Activated B cell treated with CpG ODN at 0.5 μM for 24 hours (primary cell): ENCODE data around the gene ZBTB40. TPM values are rescaled to one million over a fixed set of nuclear protein-coding genes. Genes with fewer than 3 reads are reported as not detected.
A peak's percentile ranks its signal among the peaks of the same experiment; 100 is the strongest.

Source experiments
- ATAC-seq: fragments of 200-7000 bp; cut with Tn5 transposase; one replicate; pipeline ENCODE4 v1.10.0; 2021; ENCODE audit warnings: low read depth, mild to moderate bottlenecking, moderate library complexity
- CTCF ChIA-PET: fragments of 350-600 bp; sonication (Branson Sonifier 250); formaldehyde crosslinking; loops from one replicate; lab custom pipeline; 2021; ENCODE audit warnings: antibody characterized with exemption; lab: Charles Lee
- POLR2A ChIA-PET: fragments of 350-600 bp; sonication (Branson Sonifier 250); formaldehyde crosslinking; loops from one replicate; lab custom pipeline; 2021; ENCODE audit warnings: antibody characterized with exemption; lab: Charles Lee
- DNase-seq: peaks from one replicate; pipeline ENCODE4 v3.0.0; 2022
- H3K27ac Mint-ChIP-seq: one replicate; pipeline ENCODE4 v1.8.0; 2020; ENCODE audit warnings: mixed read lengths
- H3K27me3 Mint-ChIP-seq: one replicate; pipeline ENCODE4 v1.8.0; 2021; ENCODE audit warnings: mixed read lengths
- H3K36me3 Mint-ChIP-seq: one replicate; pipeline ENCODE4 v1.8.0; 2021; ENCODE audit warnings: low read depth, mixed read lengths
- H3K4me1 Mint-ChIP-seq: one replicate; pipeline ENCODE4 v1.8.0; 2021; ENCODE audit warnings: mixed read lengths
- H3K4me3 Mint-ChIP-seq: one replicate; pipeline ENCODE4 v1.8.0; 2020; ENCODE audit warnings: mild to moderate bottlenecking, mixed read lengths
- H3K9me3 Mint-ChIP-seq: one replicate; pipeline ENCODE4 v1.8.0; 2020; ENCODE audit warnings: mixed read lengths
- intact Hi-C: fragments of 100-400 bp; cut with micrococcal nuclease; formaldehyde crosslinking; loops from one replicate; pipeline ENCODE4 v1.15.1; 2024
- total RNA-seq: library from RNA; stranded (reverse); gene quantifications from 2 replicates; pipeline ENCODE4 v1.2.3, GENCODE V29; 2022
- TF ChIP-seq, protein P1 (sequence below): fragments of 200-600 bp; IDR thresholded peaks from one replicate; pipeline ENCODE4 v1.8.0; 2022; ENCODE audit warnings: antibody characterized with exemption, mild to moderate bottlenecking

The ZBTB40 gene
- total RNA-seq, 1 donor from 2014 or later = 36.2 TPM

DNA sequence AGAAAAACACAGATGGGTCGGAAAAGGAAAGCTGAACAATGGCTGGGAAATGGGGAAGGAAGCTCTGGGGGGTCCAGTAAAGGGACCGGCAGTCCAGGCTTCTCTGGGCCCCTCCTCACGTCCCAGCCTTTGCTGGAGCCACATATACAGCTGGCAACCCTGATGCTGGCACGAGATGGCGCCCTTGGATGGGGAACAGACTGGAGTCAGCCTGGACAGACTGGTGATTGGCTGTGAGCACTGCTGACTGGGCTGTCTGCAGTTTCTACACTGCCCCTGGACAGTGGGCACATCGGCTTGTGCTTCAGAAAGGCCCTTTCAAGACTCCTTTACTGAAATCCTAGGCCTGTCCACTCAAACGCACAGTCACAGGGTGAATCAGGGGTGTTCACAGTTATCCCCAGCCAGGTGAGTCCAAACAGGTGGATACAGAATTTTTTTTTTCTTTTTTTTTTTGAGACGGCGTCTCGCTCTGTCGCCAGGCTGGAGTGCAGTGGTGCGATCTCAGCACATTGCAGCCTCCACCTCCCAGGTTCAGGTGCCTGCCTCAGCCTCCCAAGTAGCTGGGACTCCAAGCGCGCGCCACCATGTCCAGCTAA lies 31.1 kb upstream of the ZBTB40 start:
- ATAC-seq = peak; percentile 57
- intact Hi-C loops = no loop called here
- no peaks in the 10 kb centered on the region for H3K36me3 Mint-ChIP-seq

DNA sequence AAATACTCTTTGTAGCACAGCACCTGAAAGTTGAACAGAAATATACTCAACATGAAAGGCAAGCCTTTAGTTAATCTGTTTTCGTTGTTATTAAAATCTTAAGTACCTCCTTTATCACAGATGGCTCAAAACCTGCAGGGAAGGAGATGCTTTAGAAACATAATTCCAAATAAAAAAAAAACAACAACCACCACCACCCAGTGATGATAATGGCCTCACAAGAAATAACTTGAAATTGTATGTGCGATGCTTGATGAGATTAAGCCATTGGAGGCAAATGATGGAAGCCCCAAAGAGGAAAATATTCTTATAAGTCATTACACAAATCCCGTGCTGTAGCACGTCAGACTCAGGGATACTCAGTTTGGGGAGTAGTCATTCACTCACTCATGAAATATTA lies 24.9 kb upstream of the ZBTB40 start:
- H3K27ac Mint-ChIP-seq = no peak overlapping the region
- POLR2A ChIA-PET = no interaction called here

More for the DNA sequence above, 31.1 kb upstream of the ZBTB40 start:
- Mint-ChIP-seq H3K4me3 (no peak overlapping the region), H3K27ac (no peak overlapping the region), H3K27me3 (peaks cover 41% of the 10 kb centered on the region), H3K9me3 (no peaks in the 10 kb centered on the region), H3K4me1 (peaks cover 5% of the 10 kb centered on the region)
- CTCF ChIA-PET = interaction anchor here (0.6 to 1.4 kb wide), 3 partner anchors 12 to 222 kb away, joined by 3 to 4 read pairs (median 3); no protein-coding TSS in a partner anchor
- POLR2A ChIA-PET = no interaction called here
- peak; percentile 27 for DNase-seq
- TF ChIP-seq, protein P1, sequence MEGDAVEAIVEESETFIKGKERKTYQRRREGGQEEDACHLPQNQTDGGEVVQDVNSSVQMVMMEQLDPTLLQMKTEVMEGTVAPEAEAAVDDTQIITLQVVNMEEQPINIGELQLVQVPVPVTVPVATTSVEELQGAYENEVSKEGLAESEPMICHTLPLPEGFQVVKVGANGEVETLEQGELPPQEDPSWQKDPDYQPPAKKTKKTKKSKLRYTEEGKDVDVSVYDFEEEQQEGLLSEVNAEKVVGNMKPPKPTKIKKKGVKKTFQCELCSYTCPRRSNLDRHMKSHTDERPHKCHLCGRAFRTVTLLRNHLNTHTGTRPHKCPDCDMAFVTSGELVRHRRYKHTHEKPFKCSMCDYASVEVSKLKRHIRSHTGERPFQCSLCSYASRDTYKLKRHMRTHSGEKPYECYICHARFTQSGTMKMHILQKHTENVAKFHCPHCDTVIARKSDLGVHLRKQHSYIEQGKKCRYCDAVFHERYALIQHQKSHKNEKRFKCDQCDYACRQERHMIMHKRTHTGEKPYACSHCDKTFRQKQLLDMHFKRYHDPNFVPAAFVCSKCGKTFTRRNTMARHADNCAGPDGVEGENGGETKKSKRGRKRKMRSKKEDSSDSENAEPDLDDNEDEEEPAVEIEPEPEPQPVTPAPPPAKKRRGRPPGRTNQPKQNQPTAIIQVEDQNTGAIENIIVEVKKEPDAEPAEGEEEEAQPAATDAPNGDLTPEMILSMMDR = no peak

DNA sequence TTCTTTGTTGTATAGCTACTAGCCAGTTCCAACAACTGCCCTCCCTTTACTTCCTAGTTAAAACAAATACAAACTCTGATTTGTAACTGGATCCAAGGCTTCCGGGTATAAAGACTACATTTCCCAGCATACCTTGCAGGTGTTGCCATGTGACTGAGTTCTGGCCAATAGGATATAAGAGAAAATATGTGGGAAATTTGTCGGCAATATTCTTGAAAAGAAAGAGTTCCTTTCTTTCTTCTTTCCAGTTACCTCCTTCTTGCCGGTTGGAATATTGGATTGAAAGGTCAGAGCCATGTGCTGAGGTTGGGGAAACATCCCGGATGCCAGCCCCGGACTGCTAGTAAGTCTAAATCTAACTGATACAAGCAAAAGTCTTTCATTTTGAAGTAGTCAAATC lies 23.0 kb upstream of the ZBTB40 start:
- intact Hi-C loops = loop anchor here (1.0 kb wide), 1 partner anchor 23 kb away; the partner anchor contains the start of gene ZBTB40
- ATAC-seq (peak; percentile 70), DNase-seq (no peak)
- Mint-ChIP-seq H3K4me1 (peaks cover 6% of the 10 kb centered on the region), H3K36me3 (no peaks in the 10 kb centered on the region), H3K27ac (peak overlapping the region; percentile 52), H3K27me3 (no peaks in the 10 kb centered on the region), H3K9me3 (peaks cover 2% of the 10 kb centered on the region), H3K4me3 (peak overlapping the region; percentile 88)
- TF ChIP-seq, protein P1 = no peak
- CTCF ChIA-PET = no interaction called here
- POLR2A ChIA-PET = no interaction called here

More for the DNA sequence above, 24.9 kb upstream of the ZBTB40 start:
- peaks cover 4% of the 10 kb centered on the region for H3K27me3 Mint-ChIP-seq
- H3K4me1 Mint-ChIP-seq = peaks cover under 1% of the 10 kb centered on the region
- peaks cover 2% of the 10 kb centered on the region for H3K9me3 Mint-ChIP-seq
- H3K36me3 Mint-ChIP-seq = no peaks in the 10 kb centered on the region
- TF ChIP-seq, protein P1 = no peak
- no peak for ATAC-seq
- DNase-seq = no peak
- no peak overlapping the region for H3K4me3 Mint-ChIP-seq
- intact Hi-C loops = no loop called here
- CTCF ChIA-PET = no interaction called here

DNA sequence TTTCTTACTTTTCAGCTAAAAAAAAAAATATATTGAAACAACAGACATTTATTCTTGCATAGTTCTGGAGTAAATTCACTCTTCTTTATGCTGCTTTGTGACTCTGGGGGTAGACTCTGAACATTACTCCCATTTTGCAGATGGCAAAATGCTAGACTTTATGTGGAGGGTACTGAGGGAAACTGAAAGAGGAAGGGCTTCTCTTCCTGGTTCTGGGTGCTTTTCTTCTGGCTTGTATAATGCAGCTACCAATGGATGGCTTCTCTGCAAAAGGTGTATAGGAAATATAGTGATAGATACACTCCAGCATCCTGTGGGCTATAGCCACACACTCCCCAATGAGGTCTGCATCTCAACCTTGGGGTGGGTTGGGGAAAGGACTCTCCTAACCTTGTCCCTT lies 19.7 kb upstream of the ZBTB40 start:
- POLR2A ChIA-PET = interaction anchor here (0.5 kb wide), 1 partner anchor 742 kb away, joined by 4 read pairs; no protein-coding TSS in a partner anchor
- Mint-ChIP-seq H3K4me1 (peaks cover 6% of the 10 kb centered on the region), H3K36me3 (no peaks in the 10 kb centered on the region), H3K27me3 (peaks cover 3% of the 10 kb centered on the region), H3K4me3 (no peak overlapping the region), H3K27ac (no peak overlapping the region), H3K9me3 (peaks cover 2% of the 10 kb centered on the region)
- no peak for DNase-seq
- ATAC-seq = no peak
- TF ChIP-seq, protein P1 = no peak
- CTCF ChIA-PET = interaction anchor here (1.0 kb wide), 1 partner anchor 210 kb away, joined by 3 read pairs; no protein-coding TSS in a partner anchor
- intact Hi-C loops = no loop called here

DNA sequence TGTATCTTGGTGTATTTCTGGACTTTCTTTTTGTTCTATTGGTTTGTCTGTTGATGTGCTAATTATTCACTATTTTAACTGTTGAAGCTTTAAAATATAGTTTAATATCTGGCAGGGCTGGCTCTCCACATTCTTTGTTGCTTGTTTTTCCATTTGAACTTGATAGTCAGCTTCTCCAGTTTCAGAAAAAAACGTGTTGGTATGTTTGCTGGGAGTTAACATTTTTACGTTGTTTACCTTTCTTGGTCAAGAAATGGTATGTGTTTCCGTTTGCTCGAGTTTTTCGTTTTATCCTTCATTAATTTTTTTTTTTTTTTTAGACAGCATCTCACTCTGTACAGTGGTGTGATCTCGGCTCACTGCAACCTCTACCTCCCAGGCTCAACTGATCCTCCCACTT lies 16.9 kb upstream of the ZBTB40 start:
- Mint-ChIP-seq H3K4me1 (peaks cover 6% of the 10 kb centered on the region), H3K9me3 (peaks cover 3% of the 10 kb centered on the region), H3K4me3 (no peak overlapping the region), H3K27me3 (peaks cover 5% of the 10 kb centered on the region), H3K36me3 (peaks cover 2% of the 10 kb centered on the region), H3K27ac (no peak overlapping the region)
- TF ChIP-seq, protein P1 = no peak
- no peak for DNase-seq
- CTCF ChIA-PET = no interaction called here
- no peak for ATAC-seq
- POLR2A ChIA-PET = no interaction called here
- intact Hi-C loops = no loop called here
